NCI-H748 (cell line): Measurements from ENCODE around the gene KLF12.
A peak's percentile ranks its signal among the peaks of the same experiment; 100 is the strongest.

Experiments used
- DNase-seq: peaks from one replicate; lab custom pipeline; 2025; ENCODE audit not compliant: unreplicated experiment; lab: John Stamatoyannopoulos, UW

Gene KLF12

DNA sequence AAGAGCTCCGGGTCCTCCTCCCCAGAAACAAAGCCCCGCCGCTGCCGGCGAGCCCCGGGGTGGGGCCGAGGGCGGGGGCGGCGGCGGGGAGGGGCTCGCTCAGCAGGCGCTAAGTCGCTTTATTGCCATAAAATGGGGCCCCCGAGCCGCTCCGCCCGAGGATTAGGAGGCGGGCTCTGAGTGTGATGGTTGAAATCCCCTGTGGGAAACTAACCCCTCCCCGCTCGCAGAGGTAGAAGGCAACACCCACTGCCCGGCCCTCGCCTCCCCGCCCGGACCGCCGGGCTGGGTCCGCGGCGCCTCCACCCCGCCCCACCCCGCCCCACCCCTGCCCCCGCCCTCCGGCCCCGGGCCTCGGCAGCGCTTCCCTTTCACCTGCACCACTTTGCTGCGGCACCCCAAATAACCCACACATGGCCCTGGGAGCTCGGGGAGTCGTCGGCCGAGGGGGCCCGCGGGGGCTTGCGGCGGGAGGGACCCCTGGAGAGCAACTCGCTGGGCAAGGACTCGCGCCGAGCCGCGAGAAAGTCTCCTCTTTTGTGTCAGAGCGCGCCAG lies at the start of gene KLF12:
KLF12 (minus strand) TSS at position 184 of the 556 bp plus-strand sequence.
- peak; percentile 97 for DNase-seq

DNA sequence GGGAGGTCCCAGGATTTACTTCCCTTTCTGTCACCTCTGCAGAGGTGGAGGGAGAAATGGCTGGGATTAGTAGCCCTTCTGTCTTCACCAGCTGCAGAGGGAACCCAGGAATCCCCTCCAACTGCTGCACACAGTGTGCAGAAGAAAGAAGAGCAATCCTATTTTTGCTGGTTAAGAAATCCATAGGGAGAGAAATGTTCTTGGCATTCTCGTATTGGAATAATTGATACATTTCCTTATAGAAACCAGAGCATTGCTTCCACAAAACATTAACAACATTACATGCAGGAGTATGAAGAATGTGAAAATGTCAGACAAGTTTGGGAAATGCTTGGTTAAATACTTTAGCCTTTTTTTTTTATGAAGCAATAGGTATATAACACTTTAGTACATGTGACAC lies 48.3 kb upstream of the KLF12 start:
- no peak for DNase-seq

DNA sequence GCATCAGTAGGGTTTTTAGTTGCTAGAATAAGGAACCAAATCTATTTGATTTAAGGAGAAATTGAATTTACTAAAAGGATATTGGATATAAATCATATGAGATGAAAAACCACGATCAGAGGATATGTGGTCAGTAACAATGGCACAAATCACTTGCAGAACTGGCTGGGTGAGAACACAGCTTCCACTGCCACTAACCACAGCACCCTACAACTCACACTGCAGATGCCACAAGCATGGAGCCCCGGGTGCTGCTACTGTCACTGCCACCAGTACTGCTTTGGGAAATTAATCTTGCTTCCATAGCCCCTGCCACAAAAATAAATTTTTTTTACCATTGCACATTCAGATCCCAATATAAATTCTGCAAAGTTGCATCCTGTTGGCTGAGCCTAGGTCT lies 40.6 kb upstream of the KLF12 start:
- no peak for DNase-seq

DNA sequence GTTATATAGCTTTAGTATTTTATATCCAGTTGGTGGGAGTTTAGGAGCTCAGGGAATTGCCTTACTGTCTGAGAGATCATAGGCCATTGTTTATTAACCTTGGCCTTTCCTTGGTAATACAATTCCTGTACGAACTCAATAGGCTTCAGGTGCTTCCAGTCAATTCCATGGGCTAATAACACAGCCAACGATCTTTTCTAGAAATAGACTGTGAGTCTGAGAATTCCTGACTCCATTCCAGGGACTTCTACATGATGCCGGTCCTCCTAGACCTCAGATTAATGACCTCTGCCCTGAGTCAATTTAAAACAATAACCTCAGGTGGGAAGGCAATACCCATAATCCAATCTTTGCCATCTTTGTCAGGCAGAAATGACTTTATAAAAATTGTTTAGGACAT lies 39.6 kb upstream of the KLF12 start:
- DNase-seq: no peak

DNA sequence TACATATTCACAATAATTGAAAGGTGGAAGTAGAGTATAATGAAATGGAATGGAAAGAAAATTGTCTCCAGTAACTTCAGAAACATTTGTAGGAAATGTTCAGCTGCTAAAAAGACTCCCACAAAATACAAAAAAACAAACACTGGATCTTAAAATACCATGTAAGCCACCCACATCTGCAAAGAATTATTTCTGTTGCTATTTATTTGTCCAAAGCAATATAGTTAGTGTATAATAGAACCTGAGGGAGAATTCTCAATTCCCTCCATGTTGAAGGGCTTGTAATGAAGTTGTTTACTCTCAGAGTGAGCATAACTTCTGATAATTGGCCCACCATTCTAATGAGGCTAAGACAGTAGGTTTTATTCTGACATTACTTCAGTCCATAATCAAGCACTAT lies 37.4 kb upstream of the KLF12 start:
- no peak for DNase-seq

DNA sequence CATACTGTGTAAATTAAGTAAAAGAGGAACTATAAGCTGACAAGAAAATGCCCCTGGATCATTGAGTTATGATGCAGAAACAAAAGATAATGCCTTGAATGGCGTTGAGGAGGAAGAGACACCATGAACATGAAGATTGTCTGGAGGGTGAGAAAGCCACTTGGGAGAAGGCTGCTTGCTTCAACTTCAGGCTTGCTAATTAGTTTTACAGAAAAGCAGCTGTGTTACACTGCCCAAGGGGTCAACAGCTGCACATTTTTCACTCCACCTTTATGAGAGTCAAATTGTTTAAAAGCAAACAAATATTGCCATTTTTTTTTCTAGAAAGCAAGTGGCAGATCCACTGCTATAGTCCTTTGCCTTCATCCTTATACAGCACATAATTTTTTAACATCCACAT lies 35.5 kb upstream of the KLF12 start:
- no peak for DNase-seq

DNA sequence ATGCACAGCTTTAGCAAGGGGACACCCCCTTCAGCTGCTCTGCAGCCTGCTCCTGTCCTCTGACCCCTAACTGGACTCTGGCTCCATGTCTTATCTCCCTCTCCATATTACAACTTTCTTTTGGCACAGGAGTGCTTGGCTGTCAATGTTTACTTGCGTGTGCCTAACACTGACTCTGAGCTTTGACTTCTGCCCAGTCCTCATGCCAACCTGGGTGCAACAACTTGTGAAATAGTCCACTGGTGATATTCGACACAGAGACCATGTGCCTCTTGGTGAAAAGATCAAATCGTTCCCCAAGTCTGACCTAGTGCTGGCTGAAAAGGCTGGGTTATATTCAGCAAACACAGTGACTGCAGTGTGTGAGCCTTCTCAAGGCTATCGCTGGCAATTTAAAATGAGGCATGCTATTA lies 34.1 kb upstream of the KLF12 start:
- no peak for DNase-seq

DNA sequence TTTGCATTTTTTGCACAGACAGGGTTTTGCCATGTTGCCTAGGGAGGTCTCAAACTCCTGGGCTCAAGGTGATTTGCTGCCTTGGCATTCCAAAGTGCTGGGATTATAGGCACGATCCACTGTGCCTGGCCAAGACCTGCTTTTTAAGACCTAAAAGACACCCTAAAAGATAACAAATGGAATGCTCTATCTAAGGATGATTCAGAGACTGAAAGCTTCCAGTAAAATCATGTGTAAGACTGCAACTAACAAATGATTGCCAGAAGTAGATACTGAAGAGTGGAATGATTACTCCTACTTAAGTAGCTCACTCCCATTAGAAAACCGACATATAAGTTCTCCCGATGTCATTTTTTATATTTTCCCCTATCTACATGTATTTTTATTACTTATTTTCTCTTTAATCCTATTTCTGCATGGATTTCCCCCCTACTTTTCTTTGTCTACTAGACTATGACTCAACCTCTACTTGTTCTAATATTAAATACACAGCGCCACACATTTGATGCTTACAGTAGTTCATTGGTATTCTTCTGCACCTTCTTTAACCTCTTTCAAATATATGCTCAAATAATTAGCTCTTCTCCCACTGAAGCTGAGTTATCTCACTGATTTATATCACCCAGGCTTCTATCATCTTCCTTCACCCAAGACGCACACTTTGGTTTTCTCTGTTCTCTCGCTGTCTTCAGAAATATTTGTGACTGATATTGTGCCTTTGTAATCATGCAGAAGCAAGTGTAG lies 32.2 kb upstream of the KLF12 start:
- no peak for DNase-seq

DNA sequence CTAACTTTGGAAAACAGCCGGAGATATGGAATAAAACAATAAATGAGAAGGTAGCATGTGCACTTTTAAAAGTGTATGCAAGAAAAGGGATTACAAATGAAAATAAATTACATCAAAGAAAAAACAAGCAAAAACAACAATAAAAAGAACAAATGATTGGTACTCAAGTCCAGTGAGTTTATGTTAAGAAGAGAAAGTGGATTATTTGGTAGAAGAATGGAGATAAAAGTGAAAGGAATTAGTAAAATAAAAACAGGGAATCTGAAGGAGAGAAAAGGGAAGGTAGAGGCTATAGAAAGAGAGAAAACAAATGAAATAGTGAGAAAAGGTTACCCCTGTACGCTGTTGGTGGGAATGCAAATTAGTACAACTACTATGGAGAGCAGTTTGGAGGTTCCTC lies 28.6 kb upstream of the KLF12 start:
- no peak for DNase-seq

DNA sequence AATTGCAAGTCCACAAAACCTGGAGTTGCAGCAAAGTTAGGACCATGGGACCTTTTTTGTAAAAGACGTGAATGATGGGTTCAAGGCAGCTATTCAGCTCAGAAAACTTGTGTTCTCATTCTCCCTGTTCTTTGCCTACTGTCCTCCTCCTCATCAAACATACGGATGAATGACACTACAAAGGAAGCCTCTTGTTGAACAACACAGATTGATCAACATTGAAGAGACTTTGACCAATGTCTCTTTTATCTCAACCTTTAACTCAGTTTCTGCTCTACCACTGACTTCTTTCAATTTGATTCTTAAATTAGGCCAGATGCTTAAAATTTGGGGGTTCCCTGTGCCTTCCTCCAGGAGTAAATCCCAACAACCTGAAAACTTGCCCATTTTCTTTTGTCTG lies 27.9 kb upstream of the KLF12 start:
- DNase-seq: no peak

DNA sequence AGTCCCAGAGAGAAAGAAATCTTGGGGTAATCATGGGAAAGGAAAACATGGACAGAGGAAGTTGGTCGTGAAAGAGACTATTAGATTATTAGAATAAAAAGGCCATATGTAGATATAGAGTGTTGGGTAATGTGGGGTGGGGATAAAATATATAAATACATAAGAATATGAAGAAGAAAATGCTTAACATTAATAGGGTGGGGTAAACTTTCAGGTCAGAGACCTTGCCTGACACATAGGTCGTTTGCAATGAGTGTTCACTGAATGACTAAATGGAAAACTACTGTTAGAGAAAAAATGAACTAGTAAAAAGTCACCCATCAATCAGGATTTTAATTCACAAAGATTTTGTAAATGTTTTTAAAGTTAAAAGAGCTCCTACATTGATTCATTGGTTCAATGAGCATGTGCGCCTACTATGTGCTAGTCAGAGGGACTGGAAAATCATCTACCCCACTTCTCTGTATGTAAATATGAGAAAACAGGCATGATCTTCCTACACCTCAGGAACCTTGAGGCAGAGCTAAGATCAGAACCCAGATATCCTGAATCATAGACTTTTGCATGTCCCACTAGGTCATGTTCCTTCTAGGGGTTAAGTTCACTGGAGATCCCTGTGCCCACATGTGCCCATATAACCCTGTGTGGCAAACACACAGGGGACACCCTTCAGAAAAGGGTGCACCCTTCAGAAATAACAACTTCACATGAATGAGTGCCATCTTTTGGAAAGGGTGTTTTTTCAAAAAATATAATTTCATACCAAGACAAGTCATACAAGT lies 24.6 kb upstream of the KLF12 start:
- DNase-seq: no peak

DNA sequence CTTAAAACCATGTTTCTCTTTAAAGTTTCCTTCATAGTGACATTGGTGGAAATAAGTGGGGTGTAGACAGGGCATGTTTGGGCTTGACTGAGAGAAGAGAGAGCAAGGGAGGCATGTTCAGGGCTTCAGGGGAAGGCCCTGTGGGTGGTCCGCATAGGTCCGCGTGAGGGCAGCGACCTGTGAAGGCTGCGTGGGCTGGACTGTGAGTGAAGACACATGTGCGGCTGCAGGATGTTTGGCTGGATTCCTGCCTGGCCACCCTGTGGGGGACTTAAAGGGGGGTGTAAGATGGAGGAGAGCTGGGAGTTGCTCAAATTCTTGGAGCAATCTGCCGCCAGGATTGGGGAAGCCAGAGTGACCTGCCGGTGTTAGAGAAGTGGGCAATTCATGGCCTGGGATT lies 23.8 kb upstream of the KLF12 start:
- no peak for DNase-seq

DNA sequence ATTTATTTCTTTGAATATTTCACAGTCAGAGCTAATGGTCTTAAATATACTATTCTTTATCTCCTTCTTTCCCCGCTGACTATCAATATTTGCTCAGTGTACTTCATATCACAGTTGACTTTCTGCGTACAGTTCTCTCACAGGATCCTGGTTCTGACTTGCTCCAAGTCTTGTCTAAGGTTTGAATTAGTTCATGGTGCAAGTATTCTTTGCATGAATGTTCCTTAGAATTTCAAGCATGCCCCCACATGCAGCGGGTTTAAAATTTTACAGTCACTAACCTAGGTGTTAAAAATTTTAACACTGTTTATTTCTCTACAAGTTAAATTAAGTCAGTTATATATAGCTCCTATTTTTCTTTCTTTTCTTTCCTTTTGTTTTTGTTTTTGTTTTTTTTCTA lies 20.8 kb upstream of the KLF12 start:
- DNase-seq: no peak

DNA sequence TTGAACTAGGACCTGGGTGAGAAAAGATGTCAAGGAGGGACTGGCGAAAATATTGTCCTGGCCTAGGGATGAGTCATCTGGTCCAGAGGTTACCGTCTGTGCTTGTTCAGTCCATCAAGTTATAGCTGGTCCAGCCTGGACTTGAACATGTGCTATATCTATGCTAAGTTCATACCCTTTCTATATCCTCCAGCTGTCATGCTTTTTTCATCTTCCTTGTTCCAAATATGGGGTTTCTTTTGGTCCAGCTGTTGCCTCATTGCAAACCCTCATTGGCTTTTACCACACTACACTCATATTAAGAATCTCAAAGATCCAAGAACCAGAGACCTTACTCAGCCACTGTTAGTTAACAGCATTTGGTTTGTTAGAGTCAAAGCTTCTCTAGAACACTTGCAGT lies 19.1 kb upstream of the KLF12 start:
- DNase-seq: no peak

DNA sequence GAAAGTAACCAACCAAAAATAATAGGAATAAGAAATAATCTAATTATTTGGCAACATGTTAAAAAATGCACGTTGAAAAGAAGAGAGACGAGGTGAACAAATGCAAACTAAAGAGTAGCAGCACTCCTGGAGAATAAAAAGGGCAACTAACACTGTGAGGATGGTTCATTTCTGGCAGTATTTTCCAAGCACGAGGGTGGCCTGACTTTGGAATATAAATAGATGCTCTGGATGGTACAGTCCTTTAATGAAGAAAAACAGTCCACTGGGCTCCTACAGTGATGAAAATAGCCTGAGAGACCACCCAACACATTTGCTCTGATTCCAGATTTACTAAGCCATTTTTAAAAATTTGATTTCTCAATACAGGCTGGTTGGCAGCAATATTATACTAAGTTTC lies 17.7 kb upstream of the KLF12 start:
- DNase-seq: no peak

DNA sequence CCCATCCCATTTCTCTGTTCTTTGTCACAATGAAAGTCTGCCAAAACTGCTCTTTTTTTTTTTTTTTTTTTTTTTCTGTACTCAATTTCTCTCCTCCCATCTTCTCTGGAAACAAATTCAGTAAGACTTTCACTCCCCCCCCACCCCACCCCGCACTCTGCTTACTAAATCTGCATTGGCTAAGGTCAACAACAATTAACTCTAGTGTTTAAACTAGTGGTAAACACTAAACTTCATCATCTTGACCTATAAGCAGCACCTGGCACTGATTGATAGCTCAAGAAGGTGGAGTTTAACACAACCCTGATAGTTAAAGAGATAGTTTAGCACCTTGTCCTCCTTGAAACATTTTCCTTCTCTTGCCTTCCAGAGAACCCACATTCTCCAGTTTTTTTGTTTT lies 14.1 kb upstream of the KLF12 start:
- DNase-seq: no peak

DNA sequence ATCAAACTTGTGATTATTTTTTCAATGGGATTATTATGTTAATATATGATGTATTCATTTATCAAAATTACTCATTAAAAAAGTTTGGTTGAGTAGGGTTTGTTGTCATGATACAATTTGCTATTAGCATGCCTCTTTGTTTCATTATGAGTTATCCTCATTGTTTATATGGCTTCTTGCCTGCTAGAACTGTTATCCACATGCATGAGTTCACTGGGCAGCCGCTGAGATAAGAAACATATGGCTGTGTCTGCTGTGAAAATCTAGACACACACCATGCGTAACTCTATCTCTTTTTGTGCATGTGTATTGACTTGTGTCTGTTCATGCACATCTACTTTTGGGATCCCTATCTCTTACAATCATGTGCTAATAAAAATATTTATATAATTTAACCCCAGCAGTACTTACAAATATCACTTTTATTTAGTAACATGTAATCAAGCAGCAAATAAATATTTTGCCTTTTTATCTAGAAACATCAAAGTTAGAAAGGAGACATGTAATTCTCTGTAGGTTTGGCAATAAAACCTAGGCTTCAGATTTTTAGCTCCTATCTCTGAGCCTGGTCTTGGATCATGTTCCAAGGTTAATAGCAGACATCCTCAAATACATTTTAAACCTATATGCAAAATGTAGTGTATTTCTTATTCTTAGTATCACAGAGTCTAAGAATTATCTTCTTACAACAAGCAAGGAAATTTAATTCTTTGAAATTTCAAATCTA lies 11.2 kb upstream of the KLF12 start:
- no peak for DNase-seq

DNA sequence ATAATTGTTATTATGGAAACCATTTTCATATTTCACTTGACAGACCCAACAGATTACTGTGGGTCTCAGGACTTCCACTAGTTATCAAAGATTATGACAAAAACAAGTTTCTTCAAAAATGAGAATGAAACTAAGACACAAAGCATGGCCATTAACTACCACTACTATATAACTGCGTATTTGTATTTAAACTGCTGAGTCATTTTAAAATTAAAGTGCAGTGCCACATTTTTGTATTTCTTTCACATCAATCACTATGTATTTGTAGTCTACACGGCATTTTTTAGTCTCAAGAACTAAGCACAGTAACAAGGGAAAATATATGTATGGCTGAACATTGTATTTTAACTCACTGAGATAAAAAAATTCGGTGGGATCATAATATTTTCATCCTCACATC lies 10.1 kb upstream of the KLF12 start:
- DNase-seq: no peak

DNA sequence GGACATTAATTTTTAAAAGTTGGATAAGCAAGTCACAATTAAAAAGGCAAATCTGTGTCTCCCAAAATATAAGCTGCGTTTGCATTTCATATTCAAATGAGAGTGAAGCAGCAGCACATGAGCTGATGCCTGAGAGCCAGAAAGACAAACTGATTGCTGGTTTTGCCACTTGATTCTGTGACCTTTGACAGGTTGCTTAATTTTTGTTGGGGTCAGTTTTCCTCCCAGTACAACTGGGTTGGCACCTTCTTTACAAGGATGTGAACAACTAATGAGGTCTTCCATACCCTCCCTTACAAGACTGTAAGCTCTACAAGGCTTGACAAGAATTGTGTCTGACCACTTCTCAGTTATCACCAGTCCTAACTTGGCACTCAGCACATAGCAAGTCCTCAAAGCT lies 8.1 kb upstream of the KLF12 start:
- no peak for DNase-seq

DNA sequence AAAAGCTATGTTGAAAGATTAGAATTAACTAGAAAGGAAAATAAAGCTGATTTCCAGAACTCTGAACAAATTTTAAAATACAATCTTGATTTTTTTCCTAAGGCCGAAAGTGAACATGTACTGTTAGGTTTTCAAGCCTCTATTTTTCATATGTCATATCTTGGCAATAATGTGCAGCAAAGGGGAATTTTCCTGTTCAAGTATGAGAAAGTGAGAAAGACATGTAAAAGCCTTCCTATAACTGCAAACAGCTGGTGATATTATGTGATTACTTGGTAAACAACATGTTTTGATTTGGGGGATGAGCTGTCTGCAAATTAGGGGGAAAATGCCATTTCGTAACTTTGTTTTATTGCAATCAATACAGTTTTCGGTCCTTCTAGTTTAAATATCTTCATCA lies 4.0 kb upstream of the KLF12 start:
- no peak for DNase-seq

DNA sequence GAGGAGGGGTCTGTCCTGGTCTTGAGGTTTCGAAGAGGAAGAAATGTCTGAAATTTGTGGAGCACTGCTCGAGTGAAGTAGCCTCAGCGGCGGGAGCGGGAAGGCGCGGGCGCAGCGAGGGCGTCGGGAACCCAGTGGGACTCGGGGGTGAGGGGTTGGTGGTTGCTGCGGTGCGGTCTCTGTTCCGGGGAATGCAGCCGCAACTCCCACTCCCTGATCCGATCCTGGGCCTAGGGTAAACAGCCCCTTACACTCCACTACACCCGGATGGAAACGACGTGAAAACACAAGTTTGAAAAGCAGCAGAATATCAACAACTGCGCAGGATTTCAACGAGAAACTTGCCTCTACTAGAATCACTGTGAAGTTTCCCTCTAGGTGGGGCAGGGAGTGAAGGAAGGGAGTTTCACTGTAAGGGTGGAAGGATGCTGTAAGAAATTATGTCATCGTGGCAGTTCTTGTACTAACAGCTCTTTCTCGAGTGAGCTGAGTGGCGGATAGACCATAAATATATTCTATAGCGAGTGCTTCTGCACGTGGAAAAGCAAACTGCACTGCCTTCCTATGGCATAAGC lies 2.0 kb upstream of the KLF12 start:
- DNase-seq: peak; percentile 78
